Measurements from ENCODE around the gene ZNF844. TPM values are rescaled to one million over a fixed set of nuclear protein-coding genes. Genes with fewer than 3 reads are reported as not detected.

ZNF844 gene
- polyA plus RNA-seq, 1 donor from 2014 or later = 11.1 TPM

DNA sequence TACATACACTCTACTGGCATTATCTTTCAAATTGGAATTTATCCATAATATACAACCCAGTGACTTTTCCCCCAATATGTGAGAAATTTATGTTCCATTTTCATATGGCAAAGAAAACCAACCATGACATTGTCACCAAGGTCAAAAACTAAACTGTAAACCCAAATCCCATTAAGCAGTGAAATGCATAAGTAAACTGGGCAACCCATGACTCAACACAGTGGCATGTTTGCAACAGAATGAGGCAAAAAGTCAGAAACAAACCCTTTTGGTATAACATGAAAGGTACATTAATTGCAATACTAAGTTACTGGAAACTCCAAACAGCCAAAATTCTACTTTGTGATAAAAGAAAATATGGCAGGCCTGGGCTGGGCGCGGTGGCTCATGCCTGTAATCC is 16.7 kb upstream of the ZNF844 start:
- peaks cover 5% of the 10 kb centered on the region for H3K9me3 ChIP-seq (ENCODE audit: low read length)
- H3K9me2 ChIP-seq (ENCODE audit: insufficient read depth, low read length) = no peaks in the 10 kb centered on the region
- H3F3A ChIP-seq (ENCODE audit: insufficient read depth, low read length, poor library complexity, severe bottlenecking) = no peaks in the 10 kb centered on the region
- no peak overlapping the region for H3K4me3 ChIP-seq (ENCODE audit: low read length)
- no peaks in the 10 kb centered on the region for H3K36me3 ChIP-seq (ENCODE audit: insufficient read depth, low read length)
- TF ChIP-seq CTCF (IDR thresholded peaks at IDR 0.05; ENCODE audit: poor library complexity, severe bottlenecking) (no peak), RAD21 (conservative IDR thresholded peaks at IDR 0.05) (no peak), TAF1 (IDR thresholded peaks at IDR 0.05; ENCODE audit: low read depth) (no peak), SMC3 (conservative IDR thresholded peaks at IDR 0.05; ENCODE audit: poor library complexity) (no peak), EZH2 (IDR thresholded peaks at IDR 0.05; ENCODE audit: borderline replicate concordance, insufficient read depth, low read length, poor library complexity, severe bottlenecking) (no peak), EP300 (conservative IDR thresholded peaks at IDR 0.05; ENCODE audit: poor library complexity, severe bottlenecking) (no peak)
- no peaks in the 10 kb centered on the region for H3K27me3 ChIP-seq (ENCODE audit: insufficient read depth, low read depth, low read length)
- no peak overlapping the region for H3K27ac ChIP-seq (ENCODE audit: low read length)
- no peaks in the 10 kb centered on the region for H4K20me1 ChIP-seq (ENCODE audit: insufficient read depth)
- no peaks in the 10 kb centered on the region for H3K79me2 ChIP-seq (replicated peaks; ENCODE audit: insufficient read depth, low read length)
- H3K9ac ChIP-seq (ENCODE audit: low read length) = no peak overlapping the region
- H2AFZ ChIP-seq (ENCODE audit: low read depth, low read length) = no peak overlapping the region
- no peak overlapping the region for H3K4me2 ChIP-seq (ENCODE audit: low read length)

GRCh38 chr19:12052091-12052496 is 12.4 kb upstream of the ZNF844 start:
- no peaks in the 10 kb centered on the region for H3K27me3 ChIP-seq (ENCODE audit: insufficient read depth, low read depth, low read length)
- H3K4me2 ChIP-seq (ENCODE audit: low read length) = peak overlapping the region; percentile 61
- no peaks in the 10 kb centered on the region for H4K20me1 ChIP-seq (ENCODE audit: insufficient read depth)
- no peak overlapping the region for H2AFZ ChIP-seq (ENCODE audit: low read depth, low read length)
- no peaks in the 10 kb centered on the region for H3K36me3 ChIP-seq (ENCODE audit: insufficient read depth, low read length)
- H3K9me3 ChIP-seq (ENCODE audit: low read length) = no peaks in the 10 kb centered on the region
- no peak overlapping the region for H3K27ac ChIP-seq (ENCODE audit: low read length)
- peak overlapping the region; percentile 63 for H3K9ac ChIP-seq (ENCODE audit: low read length)
- no peak for TF ChIP-seq EZH2 (IDR thresholded peaks at IDR 0.05; ENCODE audit: borderline replicate concordance, insufficient read depth, low read length, poor library complexity, severe bottlenecking)
- TF ChIP-seq TAF1 (IDR thresholded peaks at IDR 0.05; ENCODE audit: low read depth) = no peak
- no peak for TF ChIP-seq RAD21 (conservative IDR thresholded peaks at IDR 0.05)
- TF ChIP-seq MXI1 (conservative IDR thresholded peaks at IDR 0.05; ENCODE audit: poor library complexity, severe bottlenecking) = no peak
- no peak for TF ChIP-seq EP300 (conservative IDR thresholded peaks at IDR 0.05; ENCODE audit: poor library complexity, severe bottlenecking)
- no peaks in the 10 kb centered on the region for H3K9me2 ChIP-seq (ENCODE audit: insufficient read depth, low read length)
- H3K79me2 ChIP-seq (replicated peaks; ENCODE audit: insufficient read depth, low read length) = no peaks in the 10 kb centered on the region
- H3F3A ChIP-seq (ENCODE audit: insufficient read depth, low read length, poor library complexity, severe bottlenecking) = no peaks in the 10 kb centered on the region
- peak overlapping the region; percentile 83 for H3K4me3 ChIP-seq (ENCODE audit: low read length)

- H3K9me2 ChIP-seq (ENCODE audit: insufficient read depth, low read length) = no peaks in the 10 kb centered on the region
- no peaks in the 10 kb centered on the region for H3K36me3 ChIP-seq (ENCODE audit: insufficient read depth, low read length)
- H3K4me3 ChIP-seq (ENCODE audit: low read length) = peak within 1 kb of the TSS; percentile 83
- H2AFZ ChIP-seq (ENCODE audit: low read depth, low read length) = peak within 1 kb of the TSS; percentile 33
- TF ChIP-seq POLR2AphosphoS5 (IDR thresholded peaks at IDR 0.05) (peak; percentile 82), EZH2 (IDR thresholded peaks at IDR 0.05; ENCODE audit: borderline replicate concordance, insufficient read depth, low read length, poor library complexity, severe bottlenecking) (no peak), SMC3 (conservative IDR thresholded peaks at IDR 0.05; ENCODE audit: poor library complexity) (no peak), CTCF (IDR thresholded peaks at IDR 0.05; ENCODE audit: poor library complexity, severe bottlenecking) (no peak), TAF1 (IDR thresholded peaks at IDR 0.05; ENCODE audit: low read depth) (peak; percentile 96), EP300 (conservative IDR thresholded peaks at IDR 0.05; ENCODE audit: poor library complexity, severe bottlenecking) (no peak), RAD21 (conservative IDR thresholded peaks at IDR 0.05) (peak; percentile 34), MXI1 (conservative IDR thresholded peaks at IDR 0.05; ENCODE audit: poor library complexity, severe bottlenecking) (peak; percentile 41)
- TF ChIP-seq, protein P1, sequence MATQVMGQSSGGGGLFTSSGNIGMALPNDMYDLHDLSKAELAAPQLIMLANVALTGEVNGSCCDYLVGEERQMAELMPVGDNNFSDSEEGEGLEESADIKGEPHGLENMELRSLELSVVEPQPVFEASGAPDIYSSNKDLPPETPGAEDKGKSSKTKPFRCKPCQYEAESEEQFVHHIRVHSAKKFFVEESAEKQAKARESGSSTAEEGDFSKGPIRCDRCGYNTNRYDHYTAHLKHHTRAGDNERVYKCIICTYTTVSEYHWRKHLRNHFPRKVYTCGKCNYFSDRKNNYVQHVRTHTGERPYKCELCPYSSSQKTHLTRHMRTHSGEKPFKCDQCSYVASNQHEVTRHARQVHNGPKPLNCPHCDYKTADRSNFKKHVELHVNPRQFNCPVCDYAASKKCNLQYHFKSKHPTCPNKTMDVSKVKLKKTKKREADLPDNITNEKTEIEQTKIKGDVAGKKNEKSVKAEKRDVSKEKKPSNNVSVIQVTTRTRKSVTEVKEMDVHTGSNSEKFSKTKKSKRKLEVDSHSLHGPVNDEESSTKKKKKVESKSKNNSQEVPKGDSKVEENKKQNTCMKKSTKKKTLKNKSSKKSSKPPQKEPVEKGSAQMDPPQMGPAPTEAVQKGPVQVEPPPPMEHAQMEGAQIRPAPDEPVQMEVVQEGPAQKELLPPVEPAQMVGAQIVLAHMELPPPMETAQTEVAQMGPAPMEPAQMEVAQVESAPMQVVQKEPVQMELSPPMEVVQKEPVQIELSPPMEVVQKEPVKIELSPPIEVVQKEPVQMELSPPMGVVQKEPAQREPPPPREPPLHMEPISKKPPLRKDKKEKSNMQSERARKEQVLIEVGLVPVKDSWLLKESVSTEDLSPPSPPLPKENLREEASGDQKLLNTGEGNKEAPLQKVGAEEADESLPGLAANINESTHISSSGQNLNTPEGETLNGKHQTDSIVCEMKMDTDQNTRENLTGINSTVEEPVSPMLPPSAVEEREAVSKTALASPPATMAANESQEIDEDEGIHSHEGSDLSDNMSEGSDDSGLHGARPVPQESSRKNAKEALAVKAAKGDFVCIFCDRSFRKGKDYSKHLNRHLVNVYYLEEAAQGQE (IDR thresholded peaks at IDR 0.05; ENCODE audit: borderline replicate concordance) = peak; percentile 76
- H3K27me3 ChIP-seq (ENCODE audit: insufficient read depth, low read depth, low read length) = no peaks in the 10 kb centered on the region
- no peaks in the 10 kb centered on the region for H3K9me3 ChIP-seq (ENCODE audit: low read length)
- peak within 1 kb of the TSS; percentile 63 for H3K9ac ChIP-seq (ENCODE audit: low read length)
- no peaks in the 10 kb centered on the region for H3K79me2 ChIP-seq (replicated peaks; ENCODE audit: insufficient read depth, low read length)
- no peaks in the 10 kb centered on the region for H4K20me1 ChIP-seq (ENCODE audit: insufficient read depth)
- no peak within 1 kb of the TSS for H3K27ac ChIP-seq (ENCODE audit: low read length)
- no peaks in the 10 kb centered on the region for H3F3A ChIP-seq (ENCODE audit: insufficient read depth, low read length, poor library complexity, severe bottlenecking)
- H3K4me2 ChIP-seq (ENCODE audit: low read length) = peak within 1 kb of the TSS; percentile 61
These were observed 11.9 kb upstream of the ZNF844 start, which contains the start of gene ZNF878 for GRCh38 chr19:12052497-12053169. TSS of gene ZNF878 (minus strand) at chr19:12052961. CDS start at chr19:12052801, 160 bp downstream.

Measured in neural cell (in vitro differentiated cells).